ENCODE data around the gene ADGRG6.

DNA sequence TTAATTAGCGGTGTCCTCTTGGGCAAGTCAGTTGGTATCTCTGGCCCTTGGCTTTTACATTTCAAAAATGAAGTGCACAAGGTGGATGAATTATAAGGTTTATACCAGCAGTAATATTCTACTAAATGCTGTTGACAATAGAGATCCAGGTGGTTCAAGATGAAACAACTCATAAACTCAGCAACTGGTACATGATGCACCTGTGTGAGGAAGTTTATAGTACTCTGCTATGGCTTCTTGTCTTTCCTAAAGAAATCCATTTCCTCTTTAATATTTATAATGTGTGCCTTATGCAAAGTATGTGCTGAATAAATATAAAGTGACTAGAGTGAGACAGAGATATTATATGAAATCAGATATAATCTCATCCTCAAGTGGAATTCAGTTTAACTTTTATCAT, 48.5 kb downstream of the ADGRG6 start:
- TF ChIP-seq, protein P1, sequence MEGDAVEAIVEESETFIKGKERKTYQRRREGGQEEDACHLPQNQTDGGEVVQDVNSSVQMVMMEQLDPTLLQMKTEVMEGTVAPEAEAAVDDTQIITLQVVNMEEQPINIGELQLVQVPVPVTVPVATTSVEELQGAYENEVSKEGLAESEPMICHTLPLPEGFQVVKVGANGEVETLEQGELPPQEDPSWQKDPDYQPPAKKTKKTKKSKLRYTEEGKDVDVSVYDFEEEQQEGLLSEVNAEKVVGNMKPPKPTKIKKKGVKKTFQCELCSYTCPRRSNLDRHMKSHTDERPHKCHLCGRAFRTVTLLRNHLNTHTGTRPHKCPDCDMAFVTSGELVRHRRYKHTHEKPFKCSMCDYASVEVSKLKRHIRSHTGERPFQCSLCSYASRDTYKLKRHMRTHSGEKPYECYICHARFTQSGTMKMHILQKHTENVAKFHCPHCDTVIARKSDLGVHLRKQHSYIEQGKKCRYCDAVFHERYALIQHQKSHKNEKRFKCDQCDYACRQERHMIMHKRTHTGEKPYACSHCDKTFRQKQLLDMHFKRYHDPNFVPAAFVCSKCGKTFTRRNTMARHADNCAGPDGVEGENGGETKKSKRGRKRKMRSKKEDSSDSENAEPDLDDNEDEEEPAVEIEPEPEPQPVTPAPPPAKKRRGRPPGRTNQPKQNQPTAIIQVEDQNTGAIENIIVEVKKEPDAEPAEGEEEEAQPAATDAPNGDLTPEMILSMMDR (conservative IDR thresholded peaks at IDR 0.05) = no peak
- no peak for TF ChIP-seq EZH2 (IDR thresholded peaks at IDR 0.05; ENCODE audit: low read depth)
